ENCODE data around the gene PHACTR4. TPM values are rescaled to one million over a fixed set of nuclear protein-coding genes. Genes with fewer than 3 reads are reported as not detected.

The PHACTR4 gene
- total and polyA plus RNA-seq, 9 of the 15 experiments (the other 6 are each of a cell fraction or from before 2014, with no cell fraction given) = 6.4 to 43.6 (median 14.2) TPM

DNA sequence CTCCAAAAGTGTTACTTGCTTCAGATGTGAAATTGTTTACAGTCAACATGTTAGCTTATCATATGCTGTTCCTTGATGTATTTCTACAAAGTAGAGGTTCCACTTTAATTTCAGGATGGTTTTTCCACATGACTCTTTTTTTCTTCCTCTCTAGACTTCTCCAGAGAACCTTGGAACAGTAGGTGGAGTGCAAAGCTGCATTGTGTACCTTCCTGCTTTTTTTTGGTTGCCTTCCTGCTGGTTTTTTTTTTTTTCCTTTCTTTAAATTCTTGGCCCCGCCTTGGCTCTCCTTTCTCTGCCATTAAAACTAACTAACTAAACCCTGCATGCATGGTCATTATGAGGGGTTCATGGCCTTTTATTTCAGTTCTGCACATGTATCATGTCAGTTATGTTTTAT is 88.1 kb downstream of the PHACTR4 start:
- ATAC-seq (no peak), DNase-seq (ENCODE audit: extremely low read depth in 1 of 4, low spot score in 3 of 4) (no peak), FAIRE-seq (no peak)
- no peak overlapping the region for H3K4me3 ChIP-seq
- no peaks in the 10 kb centered on the region for H3K9me1 ChIP-seq (ENCODE audit: control insufficient read depth, insufficient read depth, low read length)
- TF ChIP-seq GMEB1 (CRISPR knock-in tag; IDR thresholded peaks at IDR 0.05) = no peak
- TF ChIP-seq ZNF511 (CRISPR knock-in tag; IDR thresholded peaks at IDR 0.05) = no peak
- no peak for TF ChIP-seq CGGBP1 (CRISPR knock-in tag; IDR thresholded peaks at IDR 0.05)
- no peak for TF ChIP-seq ZNF589 (CRISPR knock-in tag; IDR thresholded peaks at IDR 0.05; ENCODE audit: low read depth)
- TF ChIP-seq HDAC6 (IDR thresholded peaks at IDR 0.05; ENCODE audit: low read depth, low read length) = no peak
- TF ChIP-seq, protein P1, sequence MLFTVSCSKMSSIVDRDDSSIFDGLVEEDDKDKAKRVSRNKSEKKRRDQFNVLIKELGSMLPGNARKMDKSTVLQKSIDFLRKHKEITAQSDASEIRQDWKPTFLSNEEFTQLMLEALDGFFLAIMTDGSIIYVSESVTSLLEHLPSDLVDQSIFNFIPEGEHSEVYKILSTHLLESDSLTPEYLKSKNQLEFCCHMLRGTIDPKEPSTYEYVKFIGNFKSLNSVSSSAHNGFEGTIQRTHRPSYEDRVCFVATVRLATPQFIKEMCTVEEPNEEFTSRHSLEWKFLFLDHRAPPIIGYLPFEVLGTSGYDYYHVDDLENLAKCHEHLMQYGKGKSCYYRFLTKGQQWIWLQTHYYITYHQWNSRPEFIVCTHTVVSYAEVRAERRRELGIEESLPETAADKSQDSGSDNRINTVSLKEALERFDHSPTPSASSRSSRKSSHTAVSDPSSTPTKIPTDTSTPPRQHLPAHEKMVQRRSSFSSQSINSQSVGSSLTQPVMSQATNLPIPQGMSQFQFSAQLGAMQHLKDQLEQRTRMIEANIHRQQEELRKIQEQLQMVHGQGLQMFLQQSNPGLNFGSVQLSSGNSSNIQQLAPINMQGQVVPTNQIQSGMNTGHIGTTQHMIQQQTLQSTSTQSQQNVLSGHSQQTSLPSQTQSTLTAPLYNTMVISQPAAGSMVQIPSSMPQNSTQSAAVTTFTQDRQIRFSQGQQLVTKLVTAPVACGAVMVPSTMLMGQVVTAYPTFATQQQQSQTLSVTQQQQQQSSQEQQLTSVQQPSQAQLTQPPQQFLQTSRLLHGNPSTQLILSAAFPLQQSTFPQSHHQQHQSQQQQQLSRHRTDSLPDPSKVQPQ (CRISPR knock-in tag; IDR thresholded peaks at IDR 0.05; ENCODE audit: borderline replicate concordance) = no peak
- no peak for TF ChIP-seq MITF (IDR thresholded peaks at IDR 0.05)
- TF ChIP-seq KLF1 (tag; IDR thresholded peaks at IDR 0.05) = no peak
- TF ChIP-seq BRCA1 (IDR thresholded peaks at IDR 0.05) = no peak
- TF ChIP-seq BRCA1 (CRISPR knock-in tag; IDR thresholded peaks at IDR 0.05) = no peak
- TF ChIP-seq DPF2 (IDR thresholded peaks at IDR 0.05) = no peak
- TF ChIP-seq RFX7 (CRISPR knock-in tag; IDR thresholded peaks at IDR 0.05) = no peak
- no peak for TF ChIP-seq NR2C2 (CRISPR knock-in tag; IDR thresholded peaks at IDR 0.05)
- no peak for TF ChIP-seq NR2C2 (tag; IDR thresholded peaks at IDR 0.05)
- TF ChIP-seq FOXJ3 (CRISPR knock-in tag; IDR thresholded peaks at IDR 0.05) = no peak
- TF ChIP-seq ZNF696 (CRISPR knock-in tag; conservative IDR thresholded peaks at IDR 0.05) = no peak
- no peak for TF ChIP-seq TRIM28 (IDR thresholded peaks at IDR 0.05)
- no peak for TF ChIP-seq ZEB2 (IDR thresholded peaks at IDR 0.05)
- TF ChIP-seq SPI1 (IDR thresholded peaks at IDR 0.05; ENCODE audit: borderline replicate concordance, low read depth, low read length) = no peak
- TF ChIP-seq ZNF212 (CRISPR knock-in tag; IDR thresholded peaks at IDR 0.05) = no peak
- ChIA-PET POLR2A (interaction anchor here (0.6 to 1.3 kb wide), 2 partner anchors 49 to 489 kb away, joined by 3 read pairs; no protein-coding TSS in a partner anchor), CTCF (ENCODE audit: low intra/inter-chr PET ratio) (no interaction called here)
- no peaks in the 10 kb centered on the region for H3K79me2 ChIP-seq (ENCODE audit: control insufficient read depth, insufficient read depth, low read length)
- WGBS (ENCODE audit: insufficient coverage, low coverage, missing lambda C conversion rate) = 82% methylated on average over 1 of the region's 1 CpG
- no peak overlapping the region for H3K4me2 ChIP-seq (ENCODE audit: insufficient read depth, low read length)
- H3K9ac ChIP-seq (ENCODE audit: insufficient read depth in 1 of 2, low read depth in 2 of 2, low read length in 2 of 2) = no peak overlapping the region
- no peaks in the 10 kb centered on the region for H3K9me3 ChIP-seq (replicated peaks; ENCODE audit: control insufficient read depth, insufficient read depth, low read depth, low read length)
- no peaks in the 10 kb centered on the region for H3K27me3 ChIP-seq (ENCODE audit: control insufficient read depth in 2 of 2, insufficient read depth in 2 of 2, low read length in 2 of 2)
- no peak overlapping the region for H2AFZ ChIP-seq (ENCODE audit: low read depth, low read length)
- no TSS peak for BruUV-seq (replicated peaks)
- no peaks in the 10 kb centered on the region; a peak in 1 of 5 replicates for H3K4me1 ChIP-seq (replicated peaks in 1 of 2; ENCODE audit: control insufficient read depth in 2 of 2, insufficient read depth in 2 of 2, low read length in 2 of 2)
- peaks cover 11% of the 10 kb centered on the region; the same call in 2 of the 3 replicates for H3K36me3 ChIP-seq (ENCODE audit: control insufficient read depth, insufficient read depth, low read length)
- intact Hi-C loops (cut with micrococcal nuclease) (no loop called here), in situ Hi-C loops (cut with MboI) (no loop called here)
- H3K27ac ChIP-seq (ENCODE audit: extremely low read depth, low read depth, low read length) = no peak overlapping the region
- no peaks in the 10 kb centered on the region for H4K20me1 ChIP-seq (replicated peaks; ENCODE audit: control insufficient read depth, insufficient read depth, low read length)

Data from K562 (cell line).